ENCODE results near the gene ANO9.

DNA sequence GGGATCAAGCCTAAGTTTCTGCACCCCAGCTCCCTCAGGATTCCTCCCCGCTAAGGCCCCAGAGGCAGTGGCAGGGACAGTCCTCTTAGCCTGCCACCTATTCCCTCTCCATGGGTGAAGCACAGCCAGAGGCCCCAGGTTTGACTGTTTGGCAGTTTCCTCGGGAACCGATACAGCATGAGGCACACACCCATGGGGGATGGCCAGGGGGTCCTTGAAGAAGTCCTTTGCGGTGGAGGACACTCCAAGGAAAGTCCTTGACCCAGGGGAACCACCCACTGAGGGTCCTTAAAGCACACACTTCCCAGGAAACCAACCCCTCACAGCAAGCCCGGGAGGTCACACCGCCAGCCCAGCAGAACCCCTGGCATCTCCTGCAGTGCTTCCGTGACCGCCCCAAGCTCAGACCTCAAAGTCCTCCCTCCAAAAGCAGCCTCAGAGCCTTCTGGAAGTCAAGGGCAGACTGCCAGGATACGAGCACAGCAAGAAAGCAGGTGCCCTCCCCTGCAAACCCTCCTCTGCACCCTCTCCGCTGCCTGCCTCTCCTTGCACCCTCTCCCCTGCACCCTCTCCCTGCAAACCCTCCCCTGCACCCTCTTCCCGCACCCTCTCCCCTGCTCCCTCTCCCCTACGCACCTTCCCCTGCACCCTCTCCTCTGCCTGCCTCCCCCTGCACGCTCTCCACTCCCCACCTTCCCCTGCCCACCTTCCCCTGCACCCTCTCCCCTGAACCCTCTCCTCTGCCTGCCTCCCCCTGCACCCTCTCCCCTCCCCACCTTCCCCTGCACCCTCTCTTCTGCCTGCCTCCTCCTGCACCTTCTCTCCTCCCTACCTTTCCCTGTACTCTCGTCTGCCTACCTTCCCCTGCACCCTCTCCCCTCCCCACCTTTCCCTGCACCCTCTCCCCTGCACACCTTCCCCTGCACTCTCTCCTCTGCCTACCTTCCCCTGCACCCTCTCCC lies 28.4 kb downstream of the ANO9 start:
- TF ChIP-seq CTCF (IDR thresholded peaks at IDR 0.05) (no peak), POLR2A (IDR thresholded peaks at IDR 0.05) (no peak)
